GM21447 (cell line): ENCODE measurements around the gene AIG1.

Experiments
- ATAC-seq: cut with Tn5 transposase; IDR thresholded peaks from one replicate; pipeline ENCODE4 v1.9.1; 2021; ENCODE audit not compliant: unreplicated experiment

Gene AIG1

GRCh38 chr6:143192766-143193165, 132.1 kb downstream of the AIG1 start:
- ATAC-seq = no peak

DNA sequence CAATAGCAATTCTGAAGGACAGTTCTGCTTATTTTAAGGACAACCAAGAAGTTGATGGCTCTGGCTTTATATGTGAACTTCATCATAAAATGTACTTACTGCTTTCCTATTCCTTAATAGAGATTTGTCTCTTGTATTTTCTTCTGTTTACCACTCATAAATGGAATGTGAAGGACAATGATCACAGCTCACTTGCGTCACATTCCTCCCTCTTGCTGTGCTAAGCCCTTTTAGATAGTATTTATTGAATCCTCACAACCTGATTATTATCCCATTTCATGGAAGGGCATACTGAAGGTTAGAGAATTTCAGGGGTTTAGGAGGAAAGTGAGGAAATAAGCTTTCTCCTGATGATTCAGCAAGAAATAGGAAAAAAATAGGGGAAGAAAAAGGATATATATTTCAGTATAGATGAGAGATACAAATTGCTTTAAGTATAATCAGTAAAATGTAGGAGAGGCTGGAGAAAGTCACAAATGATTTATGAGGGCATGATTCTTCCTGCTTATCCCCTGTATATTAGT, 132.9 kb downstream of the AIG1 start:
- ATAC-seq = no peak

- no peak for ATAC-seq
Observed at GRCh38 chr6:143194095-143194589, 133.5 kb downstream of the AIG1 start.

DNA sequence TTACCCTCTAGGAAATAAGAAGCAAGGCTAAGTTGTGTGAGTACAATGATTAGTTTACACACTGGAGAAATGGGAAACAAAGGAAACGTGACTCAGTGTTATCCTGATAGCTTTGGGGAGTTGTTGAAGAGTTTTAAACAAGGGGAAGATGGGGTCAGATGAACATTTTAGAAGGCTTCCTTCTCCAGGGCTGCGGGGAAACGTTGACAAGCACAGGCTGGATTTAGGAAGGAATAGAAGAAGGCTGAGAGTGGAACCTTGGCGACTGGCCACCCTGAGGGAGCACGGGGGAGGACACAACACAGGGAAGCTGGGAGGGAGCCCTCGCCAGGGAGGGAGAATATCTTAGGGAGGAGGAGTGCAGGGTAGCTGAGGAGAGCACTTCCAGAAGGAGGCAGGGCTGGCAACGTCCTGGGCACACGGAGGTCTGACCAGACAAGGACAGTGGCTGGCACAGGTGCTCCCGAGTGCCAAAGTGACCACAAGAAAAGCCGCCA, 134.7 kb downstream of the AIG1 start:
- no peak for ATAC-seq

DNA sequence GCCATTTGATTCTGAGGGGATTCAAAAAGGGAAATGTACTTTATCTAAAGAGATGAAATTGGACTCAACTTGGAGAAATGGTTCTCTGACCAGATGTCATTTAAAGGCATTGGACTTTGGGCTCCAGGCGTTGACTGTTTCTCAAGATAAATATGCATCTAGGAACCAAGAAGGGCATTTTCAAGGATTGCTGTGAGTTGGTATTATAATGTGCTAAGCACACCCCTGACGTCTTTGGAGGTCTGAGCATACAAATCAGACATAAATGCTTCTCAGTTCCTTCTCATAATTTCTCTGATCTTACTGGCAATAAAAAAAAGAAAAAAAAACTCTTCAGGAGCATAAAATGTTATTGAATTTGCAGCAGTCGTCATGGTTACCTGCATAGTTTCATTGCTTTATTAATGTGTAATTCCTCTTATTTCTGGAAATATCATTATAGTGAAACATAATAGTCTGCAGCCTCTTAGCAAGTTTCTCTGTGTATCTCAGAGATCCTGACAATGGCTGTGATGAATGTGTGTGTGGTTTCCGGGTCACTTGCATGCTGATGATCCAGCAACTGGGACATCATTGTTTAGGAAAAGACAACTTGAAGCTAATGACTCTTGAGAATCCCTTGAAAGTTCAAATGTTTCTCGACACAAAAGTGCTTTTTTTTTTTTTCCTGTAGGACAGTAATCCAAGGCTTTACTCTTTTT, 136.0 kb downstream of the AIG1 start:
- ATAC-seq = no peak

DNA sequence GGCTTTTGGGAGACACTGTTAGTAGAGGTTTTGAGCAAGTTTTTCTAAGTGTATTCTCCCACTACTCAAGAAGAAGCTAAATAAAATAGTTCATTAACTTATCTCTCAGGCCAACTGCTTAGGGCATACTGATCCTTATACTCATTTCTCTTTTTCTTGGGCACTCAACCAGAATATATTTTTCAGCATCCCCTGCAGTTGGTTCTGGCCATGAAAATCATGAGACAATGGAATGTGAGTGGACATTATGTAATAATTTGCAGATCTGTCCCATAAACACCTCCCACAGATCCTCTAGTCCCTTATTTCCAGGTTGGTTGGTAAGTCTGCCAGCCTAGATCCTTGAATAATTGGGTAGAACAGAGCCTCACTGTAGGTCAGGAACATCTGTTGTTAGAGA, 136.7 kb downstream of the AIG1 start:
- no peak for ATAC-seq

DNA sequence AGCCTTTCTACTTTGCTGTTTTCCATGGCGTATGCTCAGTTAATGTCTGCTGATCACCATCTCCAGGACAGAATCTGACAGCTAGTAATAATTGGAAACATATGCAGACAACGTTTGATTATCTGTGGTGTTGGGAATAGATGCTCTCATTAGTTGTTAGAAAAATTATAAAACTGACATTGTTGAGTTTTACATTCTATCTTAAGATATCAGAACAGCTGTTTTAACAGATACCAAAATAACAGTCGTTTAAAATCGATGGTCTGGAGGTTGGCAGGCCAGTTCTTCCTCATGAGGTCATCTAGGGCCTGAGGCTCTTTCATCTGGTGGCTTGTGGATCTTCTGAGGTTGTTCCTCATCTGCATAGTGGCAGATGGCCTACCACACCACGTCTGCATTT, 137.6 kb downstream of the AIG1 start:
- no peak for ATAC-seq

GRCh38 chr6:143199291-143199690, 138.6 kb downstream of the AIG1 start:
- no peak for ATAC-seq

DNA sequence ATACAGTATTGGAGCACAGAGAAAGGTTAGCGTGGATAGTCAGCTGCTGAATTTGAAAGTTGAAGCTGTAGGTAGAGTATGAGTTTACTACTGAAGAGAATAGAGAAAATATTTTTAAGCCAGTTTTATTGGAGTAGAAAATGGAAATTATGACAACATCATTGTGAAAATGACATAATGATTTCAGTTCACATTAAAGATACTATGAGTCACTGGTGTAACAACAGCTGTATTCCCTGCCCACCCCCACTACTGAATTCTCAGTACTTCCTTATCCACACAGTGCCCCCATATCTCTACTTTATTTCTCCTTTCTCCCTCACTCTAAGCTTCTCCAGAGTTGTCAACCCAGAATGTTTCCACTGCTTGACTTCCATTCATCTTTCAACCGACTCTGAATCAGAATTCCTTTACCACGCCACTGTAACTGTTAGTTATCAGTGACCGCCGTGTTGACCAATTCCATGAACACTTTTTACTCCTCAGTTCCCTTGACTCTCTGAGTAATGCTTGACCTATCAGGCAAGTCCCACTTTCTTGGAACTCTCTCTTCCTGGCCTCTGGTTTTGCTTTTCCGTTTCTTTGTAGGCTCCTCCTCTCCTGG, 139.6 kb downstream of the AIG1 start:
- no peak for ATAC-seq

- no peak for ATAC-seq
Observed at GRCh38 chr6:143204045-143204444, 143.4 kb downstream of the AIG1 start.

- no peak for ATAC-seq
Observed at GRCh38 chr6:143205131-143205535, 144.4 kb downstream of the AIG1 start.

GRCh38 chr6:143205585-143205984, 144.9 kb downstream of the AIG1 start:
- no peak for ATAC-seq

DNA sequence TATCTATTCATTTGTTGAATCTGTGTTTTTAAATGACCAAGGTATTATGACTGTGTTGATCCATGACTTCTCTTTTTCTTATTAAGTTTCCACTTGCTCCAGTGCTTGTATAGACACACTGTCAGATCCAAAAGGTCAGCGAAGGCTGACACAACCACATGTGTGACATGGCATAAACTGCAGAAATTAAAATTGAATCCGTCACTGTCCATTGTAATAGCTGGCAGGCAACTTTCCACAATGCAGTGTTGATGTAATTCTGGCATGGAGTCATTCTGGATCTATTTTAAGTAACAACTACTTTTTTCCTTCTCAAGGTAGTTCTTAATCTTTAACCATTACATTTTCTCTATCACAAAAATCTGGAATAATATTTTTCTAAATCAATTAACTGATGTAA, 145.3 kb downstream of the AIG1 start:
- no peak for ATAC-seq

DNA sequence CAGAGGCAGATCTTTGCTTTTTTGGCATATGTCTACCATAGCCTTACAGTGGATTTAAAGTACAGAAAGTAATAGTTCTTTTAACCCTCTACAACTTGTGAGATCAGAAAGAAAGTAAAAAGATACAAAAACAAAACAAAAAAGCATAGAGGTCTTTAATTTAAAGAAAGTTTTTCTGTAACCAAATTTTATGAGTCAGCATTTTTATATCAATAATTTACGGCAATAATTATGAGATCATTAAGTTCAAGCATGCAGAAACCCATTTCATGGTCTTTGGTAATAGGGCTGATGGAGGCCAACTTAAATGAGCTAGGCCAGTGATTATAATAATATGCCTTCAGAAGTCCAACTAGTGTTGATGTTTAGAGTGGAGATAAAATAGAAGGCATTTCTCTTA, 145.9 kb downstream of the AIG1 start:
- ATAC-seq = no peak

GRCh38 chr6:143210420-143210819, 149.7 kb downstream of the AIG1 start:
- ATAC-seq = no peak

DNA sequence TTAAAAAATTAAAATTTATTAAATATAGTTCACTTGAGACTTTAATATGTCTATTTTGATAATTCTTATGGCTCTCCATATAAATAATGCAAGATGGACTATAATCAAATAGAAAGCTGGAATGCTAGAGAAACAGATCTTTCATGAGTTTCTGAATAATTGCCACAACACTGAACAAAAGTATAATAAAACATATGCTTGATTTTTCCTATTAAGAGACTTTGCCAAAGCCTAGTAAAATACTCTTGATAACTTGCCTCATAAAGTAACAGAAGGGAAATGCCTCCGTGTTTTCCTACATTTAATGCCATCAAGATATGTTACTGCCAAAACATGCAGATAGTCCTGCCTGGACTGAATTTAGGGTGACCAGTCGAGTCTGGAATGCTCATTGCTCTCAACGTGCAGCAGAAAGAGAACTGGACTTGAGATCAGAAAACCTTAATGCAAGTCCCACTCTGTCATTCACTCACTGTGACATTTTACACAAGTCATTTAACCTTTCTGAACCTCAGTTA, 153.2 kb downstream of the AIG1 start:
- no peak for ATAC-seq

GRCh38 chr6:143215363-143215762, 154.7 kb downstream of the AIG1 start:
- ATAC-seq = no peak

GRCh38 chr6:143215771-143216170, 155.1 kb downstream of the AIG1 start:
- no peak for ATAC-seq

DNA sequence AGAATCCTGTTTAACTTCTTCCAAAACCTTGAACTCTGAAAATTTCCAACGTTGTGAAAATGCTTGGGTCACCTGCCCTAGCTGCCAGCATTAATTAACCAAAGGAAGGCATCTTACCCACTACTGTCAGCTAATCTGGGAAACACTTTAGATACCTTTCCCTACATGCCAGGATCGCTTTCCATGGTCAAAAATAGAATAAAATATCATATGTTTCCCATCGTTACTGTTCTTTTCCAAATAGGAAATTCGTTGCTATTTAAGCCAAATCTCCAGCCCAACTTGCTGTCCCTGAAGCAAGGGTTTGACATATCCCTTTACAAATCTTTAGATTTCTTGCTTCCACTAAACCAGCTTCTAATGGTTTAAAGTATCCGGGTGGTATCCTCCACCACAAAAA, 157.5 kb downstream of the AIG1 start:
- no peak for ATAC-seq

DNA sequence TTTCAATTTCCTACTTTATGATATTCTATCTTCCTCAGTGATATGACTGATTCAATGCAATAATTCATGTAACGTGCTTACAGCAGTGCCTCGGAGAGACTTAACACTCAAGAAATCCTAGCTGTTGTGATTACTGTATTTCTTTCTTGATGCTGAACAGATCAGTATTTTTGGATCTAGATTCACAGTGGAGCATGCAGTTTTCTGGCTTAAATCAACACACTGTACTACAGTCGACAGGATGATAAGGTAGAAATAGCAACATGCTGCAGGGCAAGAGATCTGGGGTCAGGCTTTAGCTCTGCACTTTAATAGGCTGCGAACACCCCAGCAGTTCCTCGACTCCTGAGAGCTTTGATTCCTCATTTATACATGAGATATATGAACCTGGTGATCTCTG, 161.0 kb downstream of the AIG1 start:
- no peak for ATAC-seq

GRCh38 chr6:143222310-143222709, 161.6 kb downstream of the AIG1 start:
- no peak for ATAC-seq

- no peak for ATAC-seq
Observed at GRCh38 chr6:143222801-143223231, 162.1 kb downstream of the AIG1 start.
